Measurements from ENCODE around the gene GNL2. TPM values are rescaled to one million over a fixed set of nuclear protein-coding genes. Genes with fewer than 3 reads are reported as not detected.

Gene GNL2
- total RNA-seq, 1 donor from 2014 or later, result 50.0 TPM

DNA sequence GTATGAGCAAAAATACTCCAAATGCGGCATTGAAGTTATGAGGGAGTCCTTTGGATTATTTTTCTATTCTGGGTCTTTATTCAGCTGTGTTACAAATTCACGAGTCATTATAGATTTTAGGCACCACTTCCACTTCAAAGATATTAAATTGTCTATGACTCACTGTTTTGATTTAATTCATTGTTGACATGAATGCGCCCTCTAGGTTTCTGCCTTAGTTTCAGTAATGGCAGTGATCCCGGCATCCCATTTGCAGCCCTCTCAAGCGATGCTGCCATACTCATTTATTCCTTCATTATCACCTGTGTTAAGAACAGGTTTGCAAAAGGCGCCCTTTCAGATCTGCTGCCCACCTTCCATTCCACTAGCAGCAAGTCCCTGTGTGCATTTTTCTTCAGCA lies 25.0 kb upstream of the GNL2 start:
- no peak for DNase-seq (ENCODE audit: low spot score, unreplicated experiment)
- H3K36me3 Mint-ChIP-seq (ENCODE audit: insufficient read depth), result no peaks in the 10 kb centered on the region
- H3K27me3 Mint-ChIP-seq, result peaks cover 54% of the 10 kb centered on the region
- no peak overlapping the region for H3K4me3 Mint-ChIP-seq (ENCODE audit: low read depth)
- no peaks in the 10 kb centered on the region for H3K4me1 Mint-ChIP-seq (ENCODE audit: low read depth)
- TF ChIP-seq, protein P1, sequence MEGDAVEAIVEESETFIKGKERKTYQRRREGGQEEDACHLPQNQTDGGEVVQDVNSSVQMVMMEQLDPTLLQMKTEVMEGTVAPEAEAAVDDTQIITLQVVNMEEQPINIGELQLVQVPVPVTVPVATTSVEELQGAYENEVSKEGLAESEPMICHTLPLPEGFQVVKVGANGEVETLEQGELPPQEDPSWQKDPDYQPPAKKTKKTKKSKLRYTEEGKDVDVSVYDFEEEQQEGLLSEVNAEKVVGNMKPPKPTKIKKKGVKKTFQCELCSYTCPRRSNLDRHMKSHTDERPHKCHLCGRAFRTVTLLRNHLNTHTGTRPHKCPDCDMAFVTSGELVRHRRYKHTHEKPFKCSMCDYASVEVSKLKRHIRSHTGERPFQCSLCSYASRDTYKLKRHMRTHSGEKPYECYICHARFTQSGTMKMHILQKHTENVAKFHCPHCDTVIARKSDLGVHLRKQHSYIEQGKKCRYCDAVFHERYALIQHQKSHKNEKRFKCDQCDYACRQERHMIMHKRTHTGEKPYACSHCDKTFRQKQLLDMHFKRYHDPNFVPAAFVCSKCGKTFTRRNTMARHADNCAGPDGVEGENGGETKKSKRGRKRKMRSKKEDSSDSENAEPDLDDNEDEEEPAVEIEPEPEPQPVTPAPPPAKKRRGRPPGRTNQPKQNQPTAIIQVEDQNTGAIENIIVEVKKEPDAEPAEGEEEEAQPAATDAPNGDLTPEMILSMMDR (IDR thresholded peaks at IDR 0.05; ENCODE audit: unreplicated experiment), result no peak
- no peaks in the 10 kb centered on the region for H3K9me3 Mint-ChIP-seq (ENCODE audit: low read depth)
- no peak overlapping the region for H3K27ac Mint-ChIP-seq

DNA sequence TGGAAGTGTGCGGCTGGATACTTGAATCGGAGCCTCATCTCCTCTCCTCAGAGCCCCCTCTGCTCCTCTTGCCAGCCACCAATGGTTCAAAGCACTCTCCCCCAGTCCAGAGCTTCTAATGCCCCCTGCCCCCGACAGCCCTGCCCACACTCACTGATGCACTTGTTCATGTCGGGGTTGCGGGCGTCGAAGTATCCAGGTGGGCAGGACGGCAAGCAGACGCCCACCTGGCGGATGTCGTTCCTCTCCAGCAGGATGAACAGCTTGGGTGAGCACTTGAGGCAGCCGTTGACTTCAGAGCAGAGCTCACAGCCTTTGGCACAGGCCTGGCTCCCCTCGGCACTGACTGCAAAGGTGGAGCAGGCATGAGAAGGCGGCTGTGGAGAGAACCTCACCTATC lies 20.6 kb upstream of the GNL2 start:
- no peak overlapping the region for H3K4me3 Mint-ChIP-seq (ENCODE audit: low read depth)
- TF ChIP-seq, protein P1 (IDR thresholded peaks at IDR 0.05; ENCODE audit: unreplicated experiment), result no peak
- H3K27me3 Mint-ChIP-seq, result peaks cover 72% of the 10 kb centered on the region
- no peaks in the 10 kb centered on the region for H3K9me3 Mint-ChIP-seq (ENCODE audit: low read depth)
- no peaks in the 10 kb centered on the region for H3K36me3 Mint-ChIP-seq (ENCODE audit: insufficient read depth)
- H3K4me1 Mint-ChIP-seq (ENCODE audit: low read depth), result no peaks in the 10 kb centered on the region
- no peak for DNase-seq (ENCODE audit: low spot score, unreplicated experiment)
- no peak overlapping the region for H3K27ac Mint-ChIP-seq

DNA sequence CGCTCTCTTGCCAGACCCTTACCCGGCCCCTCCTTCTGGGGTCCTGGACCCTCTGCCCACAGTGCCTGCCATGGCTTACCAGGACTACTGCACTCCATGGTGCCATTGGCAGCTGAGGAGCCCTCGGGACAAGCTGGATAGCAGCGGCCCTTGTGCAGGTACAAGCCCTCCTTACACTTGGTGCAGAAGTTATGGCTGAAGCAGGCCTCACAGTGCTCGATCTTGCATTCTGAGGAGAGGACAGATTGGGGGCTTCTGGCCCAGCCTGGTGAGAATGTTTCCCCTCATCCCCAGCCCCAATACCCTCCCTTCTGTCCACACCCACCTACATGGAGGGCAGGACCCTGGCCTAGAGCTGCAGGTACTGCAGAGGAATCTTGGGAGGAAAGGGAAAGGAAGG lies 18.4 kb upstream of the GNL2 start:
- no peak overlapping the region for H3K4me3 Mint-ChIP-seq (ENCODE audit: low read depth)
- no peak for DNase-seq (ENCODE audit: low spot score, unreplicated experiment)
- H3K27ac Mint-ChIP-seq, result no peak overlapping the region
- no peaks in the 10 kb centered on the region for H3K36me3 Mint-ChIP-seq (ENCODE audit: insufficient read depth)
- no peaks in the 10 kb centered on the region for H3K9me3 Mint-ChIP-seq (ENCODE audit: low read depth)
- H3K4me1 Mint-ChIP-seq (ENCODE audit: low read depth), result no peaks in the 10 kb centered on the region
- TF ChIP-seq, protein P1 (IDR thresholded peaks at IDR 0.05; ENCODE audit: unreplicated experiment), result no peak
- H3K27me3 Mint-ChIP-seq, result peaks cover 66% of the 10 kb centered on the region

DNA sequence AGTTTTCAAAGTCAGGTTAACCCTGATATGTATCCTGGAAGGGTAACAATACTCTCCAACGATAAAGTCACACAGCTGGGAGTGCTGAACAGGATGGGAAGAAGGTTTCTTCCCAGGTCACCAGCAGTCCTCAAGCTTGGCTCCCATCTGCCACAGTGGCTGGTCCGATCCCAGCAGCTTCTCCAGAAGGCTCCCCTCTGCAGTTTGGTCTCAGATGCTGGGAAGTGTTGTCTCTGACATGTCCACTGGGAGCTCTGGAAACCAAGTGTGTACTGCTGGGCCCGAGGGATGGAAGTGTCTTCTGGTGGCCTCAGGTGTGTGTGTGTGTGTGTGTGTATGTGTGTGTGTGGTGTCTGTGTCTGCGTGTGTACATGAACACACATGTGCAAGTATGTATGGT lies 16.4 kb upstream of the GNL2 start:
- Mint-ChIP-seq H3K27ac (no peak overlapping the region), H3K4me1 (ENCODE audit: low read depth) (no peaks in the 10 kb centered on the region), H3K27me3 (peaks cover 50% of the 10 kb centered on the region), H3K9me3 (ENCODE audit: low read depth) (no peaks in the 10 kb centered on the region), H3K36me3 (ENCODE audit: insufficient read depth) (no peaks in the 10 kb centered on the region), H3K4me3 (ENCODE audit: low read depth) (no peak overlapping the region)
- TF ChIP-seq, protein P1 (IDR thresholded peaks at IDR 0.05; ENCODE audit: unreplicated experiment), result no peak
- DNase-seq (ENCODE audit: low spot score, unreplicated experiment), result no peak

DNA sequence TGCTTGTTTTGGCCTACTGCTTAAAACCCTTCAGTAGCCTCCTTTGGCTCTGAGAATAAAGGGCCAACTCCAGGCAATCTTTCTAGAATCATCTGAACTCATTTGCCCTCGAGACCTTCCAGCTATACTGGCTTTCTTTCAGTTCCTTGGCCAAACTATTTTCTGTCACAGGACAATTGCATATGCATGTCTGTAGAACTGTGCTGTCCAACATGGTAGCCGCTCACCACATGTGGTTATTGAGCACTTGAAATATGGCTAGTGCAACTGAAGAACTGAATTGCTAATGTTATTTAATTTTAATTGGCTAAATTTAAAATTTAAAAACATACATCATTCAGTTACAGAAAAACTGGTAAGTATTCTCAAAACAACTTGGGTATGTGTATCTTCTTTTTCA lies 14.3 kb upstream of the GNL2 start:
- Mint-ChIP-seq H3K27ac (no peak overlapping the region), H3K4me3 (ENCODE audit: low read depth) (no peak overlapping the region), H3K9me3 (ENCODE audit: low read depth) (no peaks in the 10 kb centered on the region), H3K36me3 (ENCODE audit: insufficient read depth) (no peaks in the 10 kb centered on the region), H3K27me3 (peaks cover 37% of the 10 kb centered on the region), H3K4me1 (ENCODE audit: low read depth) (no peaks in the 10 kb centered on the region)
- DNase-seq (ENCODE audit: low spot score, unreplicated experiment), result no peak
- TF ChIP-seq, protein P1 (IDR thresholded peaks at IDR 0.05; ENCODE audit: unreplicated experiment), result no peak
